PC-3 (cell line): Measurements from ENCODE around the gene HMG20A.

Source experiments
- CTCF ChIP-seq: fragments of 300-600 bp; sonication (generic); conservative IDR thresholded peaks from 2 replicates; pipeline ENCODE4 v1.5.1; 2017; ENCODE audit warnings: antibody characterized with exemption, low read depth, mild to moderate bottlenecking, low read length
- EZH2phosphoT487 ChIP-seq: fragments of 300-600 bp; sonication (generic); IDR thresholded peaks from 2 replicates; pipeline ENCODE4 v1.6.1; 2018; ENCODE audit warnings: mild to moderate bottlenecking, antibody characterized with exemption, low read length, borderline replicate concordance

- no peak for TF ChIP-seq CTCF
- TF ChIP-seq EZH2phosphoT487: no peak
Observed at GRCh38 chr15:77475001-77475400, 54.3 kb downstream of the HMG20A start.
